GM23338 (cell line): ENCODE results near the gene ST3GAL4. TPM values are rescaled to one million over a fixed set of nuclear protein-coding genes. Genes with fewer than 3 reads are reported as not detected.

Source experiments
- ATAC-seq: fragments of 200-7000 bp; cut with Tn5 transposase; 3 replicates; pipeline ENCODE4 v1.9.1; 2020
- DNase-seq: peaks from one replicate; pipeline ENCODE4 v3.0.0-alpha.2; 2015; ENCODE audit warnings: low spot score
- H2AFZ ChIP-seq: fragments of 200-600 bp; sonication (generic); 2 replicates; pipeline ENCODE4 v1.8.0; 2016; ENCODE audit warnings: antibody characterized with exemption, mild to moderate bottlenecking, moderate library complexity
- H3F3A ChIP-seq: fragments of 200-600 bp; sonication (generic); replicated peaks from 2 replicates; pipeline ENCODE4 v1.8.0; 2017; ENCODE audit warnings: antibody characterized with exemption, mixed run types, low read depth
- H3K27ac ChIP-seq: fragments of 200-600 bp; sonication (generic); 2 replicates; pipeline ENCODE4 v1.6.1; 2016; ENCODE audit warnings: low read depth
- H3K27me3 ChIP-seq: fragments of 200-600 bp; sonication (generic); 2 replicates; pipeline ENCODE4 v1.8.0; 2016; ENCODE audit warnings: mild to moderate bottlenecking, mixed run types, moderate library complexity; ENCODE audit not compliant: insufficient read depth
- H3K36me3 ChIP-seq: fragments of 200-600 bp; sonication (generic); 2 replicates; pipeline ENCODE4 v1.8.0; 2016; ENCODE audit warnings: mild to moderate bottlenecking; ENCODE audit not compliant: insufficient read depth
- H3K4me1 ChIP-seq: fragments of 200-600 bp; sonication (generic); 2 replicates; pipeline ENCODE4 v1.8.0; 2016; ENCODE audit warnings: mild to moderate bottlenecking, moderate library complexity; ENCODE audit not compliant: insufficient read depth
- H3K4me2 ChIP-seq: fragments of 200-600 bp; sonication (generic); 2 replicates; pipeline ENCODE4 v1.7.1; 2017; ENCODE audit warnings: mixed run types
- H3K4me3 ChIP-seq: fragments of 200-600 bp; sonication (generic); 2 replicates; pipeline ENCODE4 v1.6.1; 2016; ENCODE audit warnings: mixed run types
- H3K79me2 ChIP-seq: fragments of 200-600 bp; sonication (generic); replicated peaks from 2 replicates; pipeline ENCODE4 v1.8.0; 2017; ENCODE audit warnings: mild to moderate bottlenecking; ENCODE audit not compliant: insufficient read depth
- H3K9me2 ChIP-seq: fragments of 200-600 bp; sonication (generic); 2 replicates; pipeline ENCODE4 v1.8.0; 2017; ENCODE audit not compliant: insufficient read depth
- H4K20me1 ChIP-seq: fragments of 200-600 bp; sonication (generic); replicated peaks from 2 replicates; pipeline ENCODE4 v1.8.0; 2017; ENCODE audit warnings: mild to moderate bottlenecking; ENCODE audit not compliant: insufficient read depth
- H3K27ac Mint-ChIP-seq: 2 replicates; pipeline ENCODE4 v1.8.0; 2020; ENCODE audit warnings: inconsistent platforms, mild to moderate bottlenecking, moderate library complexity, mixed read lengths
- H3K27me3 Mint-ChIP-seq: 3 replicates; pipeline ENCODE4 v1.8.0; 2022; ENCODE audit warnings: low read depth, mild to moderate bottlenecking, moderate library complexity, mixed read lengths, inconsistent platforms; ENCODE audit not compliant: insufficient read depth, poor library complexity
- H3K36me3 Mint-ChIP-seq: 3 replicates; pipeline ENCODE4 v1.8.0; 2021; ENCODE audit warnings: low read depth, mild to moderate bottlenecking, inconsistent platforms, moderate library complexity, mixed read lengths
- H3K4me1 Mint-ChIP-seq: 3 replicates; pipeline ENCODE4 v1.8.0; 2020; ENCODE audit warnings: mild to moderate bottlenecking, inconsistent platforms, mixed read lengths
- H3K4me3 Mint-ChIP-seq: 3 replicates; pipeline ENCODE4 v1.8.0; 2021; ENCODE audit warnings: moderate library complexity, mild to moderate bottlenecking, inconsistent platforms, mixed read lengths
- H3K9me3 Mint-ChIP-seq: 3 replicates; pipeline ENCODE4 v1.8.0; 2020; ENCODE audit warnings: moderate library complexity, mild to moderate bottlenecking, inconsistent platforms, mixed read lengths
- CREB1 ChIP-seq: fragments of 250-450 bp; sonication (Bioruptor Pico); IDR thresholded peaks from 2 replicates; pipeline ENCODE4 v1.5.0; 2020; ENCODE audit warnings: low read depth, mild to moderate bottlenecking, moderate library complexity
- EZH2 ChIP-seq: fragments of 200-600 bp; sonication (generic); IDR thresholded peaks from one replicate; pipeline ENCODE4 v1.8.0; 2017; ENCODE audit warnings: antibody characterized with exemption, mild to moderate bottlenecking, low read depth; ENCODE audit not compliant: unreplicated experiment
- EZH2phosphoT487 ChIP-seq: fragments of 200-600 bp; sonication (generic); IDR thresholded peaks from one replicate; pipeline ENCODE4 v1.8.1; 2018; ENCODE audit warnings: antibody characterized with exemption; ENCODE audit not compliant: unreplicated experiment
- JUNB ChIP-seq: IDR thresholded peaks from one replicate; pipeline ENCODE4 v1.6.1; 2016; ENCODE audit warnings: antibody characterized with exemption; ENCODE audit not compliant: unreplicated experiment
- POLR2AphosphoS5 ChIP-seq: IDR thresholded peaks from 2 replicates; pipeline ENCODE4 v1.6.1; 2016; ENCODE audit warnings: antibody characterized with exemption, low read depth
- STAT1 ChIP-seq: IDR thresholded peaks from one replicate; pipeline ENCODE4 v1.6.1; 2016; ENCODE audit warnings: antibody characterized with exemption; ENCODE audit not compliant: unreplicated experiment
- ZNF331 ChIP-seq: fragments of 250-450 bp; sonication (Bioruptor Pico); IDR thresholded peaks from 2 replicates; pipeline ENCODE4 v1.5.0; 2020; ENCODE audit warnings: low read depth, mild to moderate bottlenecking, moderate library complexity
- polyA plus RNA-seq: library from polyadenylated mRNA; unstranded; fragments of >200 nt; fragmentation: Nextera tagmentation; extraction: Ambion mirVana; gene quantifications from 2 replicates; pipeline ENCODE4 v1.2.1, GENCODE V29; 2016
- total RNA-seq: library from RNA; depleted of rRNA; stranded (reverse); fragments of >200 nt; shearing (Covaris generic); gene quantifications from 2 replicates; pipeline ENCODE4 v1.2.3, GENCODE V29; 2014
- TF ChIP-seq, protein P1 (sequence below): fragments of 250-450 bp; sonication (Bioruptor Pico); IDR thresholded peaks from 2 replicates; pipeline ENCODE4 v1.5.0; 2020; ENCODE audit warnings: mild to moderate bottlenecking, moderate library complexity
- TF ChIP-seq, protein P2 (sequence below): IDR thresholded peaks from 2 replicates; pipeline ENCODE4 v1.6.1; 2016; ENCODE audit warnings: antibody characterized with exemption
- TF ChIP-seq, protein P3 (sequence below), 2 experiments: fragments of 200-600 bp in 1 of 2; sonication (generic) in 1 of 2; conservative IDR thresholded peaks; 2 replicates each; pipeline versions ENCODE4 v1.5.1 to v1.6.1; 2016 to 2017; ENCODE audit warnings: antibody characterized with exemption in 2 of 2, low read depth in 2 of 2, mild to moderate bottlenecking in 2 of 2, moderate library complexity in 1 of 2

Gene ST3GAL4
- total and polyA plus RNA-seq, 2 experiments from 2014 or later = 10.1 to 28.0 TPM

DNA sequence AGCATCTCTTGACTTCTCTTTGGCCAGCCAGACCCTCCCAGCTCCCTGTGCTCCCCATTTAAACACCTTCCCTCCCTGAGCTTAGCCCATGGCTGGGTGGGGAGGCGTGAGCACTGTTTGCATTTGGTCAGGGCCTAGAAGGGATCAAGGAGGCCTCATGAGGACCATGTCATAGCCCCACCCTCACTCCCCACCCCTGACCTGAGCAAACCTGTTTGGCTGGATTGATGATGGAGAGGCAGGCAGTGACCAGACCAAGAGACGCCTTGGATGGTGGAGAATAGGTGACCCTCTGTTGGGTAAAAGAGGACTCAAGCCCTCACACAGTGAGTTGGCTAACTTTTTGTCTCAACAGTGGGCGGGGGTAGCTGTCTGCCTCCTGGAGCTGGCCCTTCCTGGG is 49.9 kb downstream of the ST3GAL4 start:
- no peak for TF ChIP-seq POLR2AphosphoS5
- no peak for TF ChIP-seq JUNB
- TF ChIP-seq, protein P1, sequence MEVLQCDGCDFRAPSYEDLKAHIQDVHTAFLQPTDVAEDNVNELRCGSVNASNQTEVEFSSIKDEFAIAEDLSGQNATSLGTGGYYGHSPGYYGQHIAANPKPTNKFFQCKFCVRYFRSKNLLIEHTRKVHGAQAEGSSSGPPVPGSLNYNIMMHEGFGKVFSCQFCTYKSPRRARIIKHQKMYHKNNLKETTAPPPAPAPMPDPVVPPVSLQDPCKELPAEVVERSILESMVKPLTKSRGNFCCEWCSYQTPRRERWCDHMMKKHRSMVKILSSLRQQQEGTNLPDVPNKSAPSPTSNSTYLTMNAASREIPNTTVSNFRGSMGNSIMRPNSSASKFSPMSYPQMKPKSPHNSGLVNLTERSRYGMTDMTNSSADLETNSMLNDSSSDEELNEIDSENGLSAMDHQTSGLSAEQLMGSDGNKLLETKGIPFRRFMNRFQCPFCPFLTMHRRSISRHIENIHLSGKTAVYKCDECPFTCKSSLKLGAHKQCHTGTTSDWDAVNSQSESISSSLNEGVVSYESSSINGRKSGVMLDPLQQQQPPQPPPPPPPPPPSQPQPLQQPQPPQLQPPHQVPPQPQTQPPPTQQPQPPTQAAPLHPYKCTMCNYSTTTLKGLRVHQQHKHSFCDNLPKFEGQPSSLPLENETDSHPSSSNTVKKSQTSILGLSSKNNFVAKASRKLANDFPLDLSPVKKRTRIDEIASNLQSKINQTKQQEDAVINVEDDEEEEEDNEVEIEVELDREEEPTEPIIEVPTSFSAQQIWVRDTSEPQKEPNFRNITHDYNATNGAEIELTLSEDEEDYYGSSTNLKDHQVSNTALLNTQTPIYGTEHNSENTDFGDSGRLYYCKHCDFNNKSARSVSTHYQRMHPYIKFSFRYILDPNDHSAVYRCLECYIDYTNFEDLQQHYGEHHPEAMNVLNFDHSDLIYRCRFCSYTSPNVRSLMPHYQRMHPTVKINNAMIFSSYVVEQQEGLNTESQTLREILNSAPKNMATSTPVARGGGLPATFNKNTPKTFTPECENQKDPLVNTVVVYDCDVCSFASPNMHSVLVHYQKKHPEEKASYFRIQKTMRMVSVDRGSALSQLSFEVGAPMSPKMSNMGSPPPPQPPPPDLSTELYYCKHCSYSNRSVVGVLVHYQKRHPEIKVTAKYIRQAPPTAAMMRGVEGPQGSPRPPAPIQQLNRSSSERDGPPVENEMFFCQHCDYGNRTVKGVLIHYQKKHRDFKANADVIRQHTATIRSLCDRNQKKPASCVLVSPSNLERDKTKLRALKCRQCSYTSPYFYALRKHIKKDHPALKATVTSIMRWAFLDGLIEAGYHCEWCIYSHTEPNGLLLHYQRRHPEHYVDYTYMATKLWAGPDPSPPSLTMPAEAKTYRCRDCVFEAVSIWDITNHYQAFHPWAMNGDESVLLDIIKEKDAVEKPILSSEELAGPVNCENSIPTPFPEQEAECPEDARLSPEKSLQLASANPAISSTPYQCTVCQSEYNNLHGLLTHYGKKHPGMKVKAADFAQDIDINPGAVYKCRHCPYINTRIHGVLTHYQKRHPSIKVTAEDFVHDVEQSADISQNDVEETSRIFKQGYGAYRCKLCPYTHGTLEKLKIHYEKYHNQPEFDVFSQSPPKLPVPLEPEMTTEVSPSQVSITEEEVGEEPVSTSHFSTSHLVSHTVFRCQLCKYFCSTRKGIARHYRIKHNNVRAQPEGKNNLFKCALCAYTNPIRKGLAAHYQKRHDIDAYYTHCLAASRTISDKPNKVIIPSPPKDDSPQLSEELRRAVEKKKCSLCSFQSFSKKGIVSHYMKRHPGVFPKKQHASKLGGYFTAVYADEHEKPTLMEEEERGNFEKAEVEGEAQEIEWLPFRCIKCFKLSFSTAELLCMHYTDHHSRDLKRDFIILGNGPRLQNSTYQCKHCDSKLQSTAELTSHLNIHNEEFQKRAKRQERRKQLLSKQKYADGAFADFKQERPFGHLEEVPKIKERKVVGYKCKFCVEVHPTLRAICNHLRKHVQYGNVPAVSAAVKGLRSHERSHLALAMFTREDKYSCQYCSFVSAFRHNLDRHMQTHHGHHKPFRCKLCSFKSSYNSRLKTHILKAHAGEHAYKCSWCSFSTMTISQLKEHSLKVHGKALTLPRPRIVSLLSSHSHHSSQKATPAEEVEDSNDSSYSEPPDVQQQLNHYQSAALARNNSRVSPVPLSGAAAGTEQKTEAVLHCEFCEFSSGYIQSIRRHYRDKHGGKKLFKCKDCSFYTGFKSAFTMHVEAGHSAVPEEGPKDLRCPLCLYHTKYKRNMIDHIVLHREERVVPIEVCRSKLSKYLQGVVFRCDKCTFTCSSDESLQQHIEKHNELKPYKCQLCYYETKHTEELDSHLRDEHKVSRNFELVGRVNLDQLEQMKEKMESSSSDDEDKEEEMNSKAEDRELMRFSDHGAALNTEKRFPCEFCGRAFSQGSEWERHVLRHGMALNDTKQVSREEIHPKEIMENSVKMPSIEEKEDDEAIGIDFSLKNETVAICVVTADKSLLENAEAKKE (CRISPR knock-in tag) = no peak
- TF ChIP-seq ZNF331 = no peak
- no peak for TF ChIP-seq CREB1 (CRISPR knock-in tag)
- TF ChIP-seq STAT1 = no peak
- TF ChIP-seq, protein P2, sequence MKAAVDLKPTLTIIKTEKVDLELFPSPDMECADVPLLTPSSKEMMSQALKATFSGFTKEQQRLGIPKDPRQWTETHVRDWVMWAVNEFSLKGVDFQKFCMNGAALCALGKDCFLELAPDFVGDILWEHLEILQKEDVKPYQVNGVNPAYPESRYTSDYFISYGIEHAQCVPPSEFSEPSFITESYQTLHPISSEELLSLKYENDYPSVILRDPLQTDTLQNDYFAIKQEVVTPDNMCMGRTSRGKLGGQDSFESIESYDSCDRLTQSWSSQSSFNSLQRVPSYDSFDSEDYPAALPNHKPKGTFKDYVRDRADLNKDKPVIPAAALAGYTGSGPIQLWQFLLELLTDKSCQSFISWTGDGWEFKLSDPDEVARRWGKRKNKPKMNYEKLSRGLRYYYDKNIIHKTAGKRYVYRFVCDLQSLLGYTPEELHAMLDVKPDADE = no peak
- TF ChIP-seq, protein P3, sequence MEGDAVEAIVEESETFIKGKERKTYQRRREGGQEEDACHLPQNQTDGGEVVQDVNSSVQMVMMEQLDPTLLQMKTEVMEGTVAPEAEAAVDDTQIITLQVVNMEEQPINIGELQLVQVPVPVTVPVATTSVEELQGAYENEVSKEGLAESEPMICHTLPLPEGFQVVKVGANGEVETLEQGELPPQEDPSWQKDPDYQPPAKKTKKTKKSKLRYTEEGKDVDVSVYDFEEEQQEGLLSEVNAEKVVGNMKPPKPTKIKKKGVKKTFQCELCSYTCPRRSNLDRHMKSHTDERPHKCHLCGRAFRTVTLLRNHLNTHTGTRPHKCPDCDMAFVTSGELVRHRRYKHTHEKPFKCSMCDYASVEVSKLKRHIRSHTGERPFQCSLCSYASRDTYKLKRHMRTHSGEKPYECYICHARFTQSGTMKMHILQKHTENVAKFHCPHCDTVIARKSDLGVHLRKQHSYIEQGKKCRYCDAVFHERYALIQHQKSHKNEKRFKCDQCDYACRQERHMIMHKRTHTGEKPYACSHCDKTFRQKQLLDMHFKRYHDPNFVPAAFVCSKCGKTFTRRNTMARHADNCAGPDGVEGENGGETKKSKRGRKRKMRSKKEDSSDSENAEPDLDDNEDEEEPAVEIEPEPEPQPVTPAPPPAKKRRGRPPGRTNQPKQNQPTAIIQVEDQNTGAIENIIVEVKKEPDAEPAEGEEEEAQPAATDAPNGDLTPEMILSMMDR (conservative IDR thresholded peaks at IDR 0.05; ENCODE audit: low read depth in 2 of 2) = no peak
- no peak for TF ChIP-seq EZH2
- TF ChIP-seq EZH2phosphoT487 = no peak
- ATAC-seq = no peak

More for the DNA sequence above, 49.9 kb downstream of the ST3GAL4 start:
- H3K4me1 Mint-ChIP-seq = peaks cover 29% of the 10 kb centered on the region
- no peaks in the 10 kb centered on the region for H3K9me2 ChIP-seq
- H3K36me3 ChIP-seq = no peaks in the 10 kb centered on the region
- no peak for DNase-seq
- H2AFZ ChIP-seq = no peak overlapping the region
- H3K36me3 Mint-ChIP-seq = peaks cover 13% of the 10 kb centered on the region; the same call in 2 of the 3 replicates
- H3K79me2 ChIP-seq = no peaks in the 10 kb centered on the region
- no peaks in the 10 kb centered on the region for H3K9me3 Mint-ChIP-seq
- H3K27ac ChIP-seq = no peak overlapping the region
- H3K27me3 ChIP-seq = no peaks in the 10 kb centered on the region
- H3K4me2 ChIP-seq = no peak overlapping the region
- H3K4me3 ChIP-seq = no peak overlapping the region
- peaks cover 16% of the 10 kb centered on the region for H3K4me1 ChIP-seq
- peaks cover 7% of the 10 kb centered on the region for H3K27me3 Mint-ChIP-seq
- H4K20me1 ChIP-seq = no peaks in the 10 kb centered on the region
- no peak overlapping the region for H3K4me3 Mint-ChIP-seq
- H3F3A ChIP-seq = 0 out of 2 replicates have a peak, but pooled peaks cover 3% of the 10 kb centered on the region
- no peak overlapping the region for H3K27ac Mint-ChIP-seq
